ENCODE results near the gene C4orf51.

The C4orf51 gene

GRCh38 chr4:145755802-145756201 lies 75.9 kb downstream of the C4orf51 start:
- no peak for DNase-seq (ENCODE audit: low read depth in 3 of 3, low spot score in 1 of 3)

GRCh38 chr4:145756244-145756643 lies 76.3 kb downstream of the C4orf51 start:
- no peak for DNase-seq (ENCODE audit: low read depth in 3 of 3, low spot score in 1 of 3)

GRCh38 chr4:145757188-145757587 lies 77.2 kb downstream of the C4orf51 start:
- no peak for DNase-seq (ENCODE audit: low read depth in 3 of 3, low spot score in 1 of 3)

GRCh38 chr4:145760176-145760575 lies 80.2 kb downstream of the C4orf51 start:
- DNase-seq (ENCODE audit: low read depth in 3 of 3, low spot score in 1 of 3) = no peak

- DNase-seq (ENCODE audit: low read depth in 3 of 3, low spot score in 1 of 3) = no peak
Measured at GRCh38 chr4:145760961-145761929, 81.3 kb downstream of the C4orf51 start.

- no peak for DNase-seq (ENCODE audit: low read depth in 3 of 3, low spot score in 1 of 3)
Measured at GRCh38 chr4:145762719-145763118, 82.8 kb downstream of the C4orf51 start.

- no peak for DNase-seq (ENCODE audit: low read depth in 3 of 3, low spot score in 1 of 3)
Measured at GRCh38 chr4:145763399-145763798, 83.5 kb downstream of the C4orf51 start.

- DNase-seq (ENCODE audit: low read depth in 3 of 3, low spot score in 1 of 3) = no peak
Measured at GRCh38 chr4:145766273-145766672, 86.3 kb downstream of the C4orf51 start.

GRCh38 chr4:145769450-145770037 lies 89.6 kb downstream of the C4orf51 start:
- no peak for DNase-seq (ENCODE audit: low read depth in 3 of 3, low spot score in 1 of 3)

GRCh38 chr4:145770124-145770523 lies 90.2 kb downstream of the C4orf51 start:
- DNase-seq (ENCODE audit: low read depth in 3 of 3, low spot score in 1 of 3) = no peak

GRCh38 chr4:145772347-145772746 lies 92.4 kb downstream of the C4orf51 start:
- no peak for DNase-seq (ENCODE audit: low read depth in 3 of 3, low spot score in 1 of 3)

- DNase-seq (ENCODE audit: low read depth in 3 of 3, low spot score in 1 of 3) = no peak
Measured at GRCh38 chr4:145773581-145774234, 93.8 kb downstream of the C4orf51 start.

GRCh38 chr4:145774473-145774872 lies 94.5 kb downstream of the C4orf51 start:
- no peak for DNase-seq (ENCODE audit: low read depth in 3 of 3, low spot score in 1 of 3)

GRCh38 chr4:145775406-145775805 lies 95.5 kb downstream of the C4orf51 start:
- DNase-seq (ENCODE audit: low read depth in 3 of 3, low spot score in 1 of 3) = no peak

- no peak for DNase-seq (ENCODE audit: low read depth in 3 of 3, low spot score in 1 of 3)
Measured at GRCh38 chr4:145776208-145776607, 96.3 kb downstream of the C4orf51 start.

GRCh38 chr4:145779319-145779801 lies 99.4 kb downstream of the C4orf51 start:
- DNase-seq (ENCODE audit: low read depth in 3 of 3, low spot score in 1 of 3) = no peak

- DNase-seq (ENCODE audit: low read depth in 3 of 3, low spot score in 1 of 3) = no peak
Measured at GRCh38 chr4:145781351-145781750, 101.4 kb downstream of the C4orf51 start.
